SK-N-DZ (cell line): Measurements from ENCODE around the gene ROCK2.
"Not testable (repeated sequence)": the region's sequence is repeated elsewhere in the genome, so short reads cannot be mapped to it uniquely, and the experiment has no call there.

Experiments
- DNase-seq: peaks from one replicate; pipeline ENCODE4 v3.0.0-alpha.2; 2015; ENCODE audit warnings: low spot score

Gene ROCK2

DNA sequence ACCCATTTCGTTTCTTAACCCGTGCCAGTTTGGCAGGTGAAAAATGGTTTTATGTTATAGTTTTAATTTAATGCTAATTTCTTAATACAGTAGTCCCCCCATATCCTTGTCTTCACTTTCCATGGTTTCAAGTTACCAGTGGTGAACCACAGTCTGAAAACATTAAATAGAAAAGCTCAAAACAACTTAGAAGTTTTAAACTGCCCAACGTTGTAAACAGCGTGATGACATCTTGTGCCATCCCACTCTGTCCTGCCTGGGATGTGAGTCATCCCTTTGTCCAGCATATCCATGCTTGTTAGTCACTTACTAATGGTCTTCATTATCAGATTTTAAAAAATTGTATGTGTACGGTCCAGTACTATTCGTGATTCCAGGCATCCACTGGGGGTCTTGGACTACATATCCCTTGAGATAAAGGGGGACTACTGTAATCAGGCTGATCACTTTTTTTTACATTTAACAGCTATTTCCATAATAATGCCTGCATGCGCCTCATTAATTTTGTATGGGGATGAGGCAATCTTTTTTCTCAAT lies 157.3 kb downstream of the ROCK2 start:
- DNase-seq: no peak

DNA sequence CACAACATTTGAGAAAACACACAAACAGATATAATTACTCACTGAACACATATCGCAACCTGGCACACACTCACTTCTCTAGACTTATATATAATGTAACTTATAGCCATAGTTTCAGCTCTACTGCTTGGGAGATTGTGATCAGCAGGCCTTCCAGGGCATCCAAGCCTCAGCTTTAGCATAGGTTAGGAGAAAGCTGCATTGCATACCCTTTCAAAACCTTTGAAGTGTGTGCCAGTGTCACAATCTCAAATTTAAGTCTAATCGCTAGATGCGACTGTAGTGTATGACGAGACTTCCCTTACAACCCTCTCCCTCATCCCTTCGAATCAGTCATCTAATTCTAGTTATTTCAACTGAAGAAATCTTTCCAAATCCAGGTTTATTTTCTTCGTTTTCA lies 158.3 kb downstream of the ROCK2 start:
- DNase-seq: no peak

DNA sequence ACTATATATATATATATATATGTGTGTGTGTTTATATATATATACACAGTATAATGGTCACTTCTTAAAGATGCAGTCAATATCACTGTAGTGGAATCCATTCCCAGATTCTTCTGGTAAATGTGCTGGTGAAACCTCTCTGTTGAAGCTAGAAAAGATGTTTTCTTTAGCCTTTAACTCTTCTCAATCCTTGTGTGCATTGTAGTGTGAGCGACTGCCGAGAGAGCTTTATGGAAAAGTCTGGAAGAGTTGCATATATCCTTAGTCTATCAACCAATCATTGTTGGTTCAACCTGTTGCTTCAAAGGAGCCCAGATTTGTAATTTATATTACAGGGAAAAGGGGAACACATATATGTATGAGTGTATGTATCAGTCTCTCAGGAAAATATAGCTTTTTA lies 161.5 kb downstream of the ROCK2 start:
- DNase-seq: no peak

DNA sequence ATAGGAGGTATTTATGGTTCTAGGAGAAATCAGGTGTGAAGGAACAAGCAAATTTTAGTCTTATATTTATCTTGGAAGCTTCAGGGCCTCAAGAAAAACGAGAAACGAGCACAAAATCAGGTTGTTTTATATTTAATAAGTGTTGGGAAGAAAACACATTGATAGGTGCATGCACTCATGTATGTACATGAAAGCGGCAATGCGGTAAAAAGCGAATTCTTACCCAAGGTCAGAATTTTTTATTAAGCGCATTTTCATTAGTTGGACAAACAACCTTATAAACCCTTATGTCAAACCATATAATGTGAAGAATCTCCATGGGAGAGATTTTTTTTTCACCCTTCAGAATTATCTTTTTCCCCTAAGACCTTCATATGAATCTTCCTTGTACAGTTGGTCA lies 163.8 kb downstream of the ROCK2 start:
- DNase-seq: no peak

DNA sequence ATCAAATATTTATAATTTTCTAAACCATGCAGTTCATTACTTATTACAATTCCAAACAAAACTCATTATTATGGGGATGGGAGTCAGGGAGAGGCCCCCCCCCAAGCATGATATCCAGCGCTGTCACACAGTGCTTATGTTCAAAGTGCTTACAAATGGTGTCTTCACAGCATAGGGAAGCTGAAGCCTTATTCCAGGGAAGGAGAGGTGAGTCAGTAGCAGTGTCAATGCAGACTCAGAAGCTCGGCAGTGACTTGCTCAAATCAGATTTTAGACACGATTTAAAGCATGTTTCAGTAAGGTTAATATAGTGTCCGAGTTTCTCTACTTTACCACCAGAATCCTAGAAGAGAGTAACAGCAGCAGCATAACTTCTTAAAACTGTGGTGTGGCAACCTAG lies 164.5 kb downstream of the ROCK2 start:
- no peak for DNase-seq

DNA sequence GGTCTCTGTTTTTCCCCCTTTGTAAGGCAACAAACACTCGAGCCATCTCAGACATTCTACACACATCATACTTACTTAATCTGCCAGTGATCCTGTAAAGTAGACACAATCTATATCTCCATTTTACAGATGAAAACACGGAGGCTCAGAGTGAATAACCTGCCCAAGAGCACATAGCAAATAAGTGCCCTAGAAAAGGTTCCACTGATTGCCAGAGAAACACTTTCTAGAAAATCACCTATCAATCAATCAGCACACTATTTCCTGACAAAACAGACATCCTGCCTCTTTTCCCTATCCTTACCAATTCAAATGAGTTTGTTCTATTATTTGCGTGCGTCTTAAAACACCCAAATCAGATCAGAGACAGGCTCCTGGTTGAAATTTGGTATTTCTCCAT lies 165.2 kb downstream of the ROCK2 start:
- DNase-seq: no peak

DNA sequence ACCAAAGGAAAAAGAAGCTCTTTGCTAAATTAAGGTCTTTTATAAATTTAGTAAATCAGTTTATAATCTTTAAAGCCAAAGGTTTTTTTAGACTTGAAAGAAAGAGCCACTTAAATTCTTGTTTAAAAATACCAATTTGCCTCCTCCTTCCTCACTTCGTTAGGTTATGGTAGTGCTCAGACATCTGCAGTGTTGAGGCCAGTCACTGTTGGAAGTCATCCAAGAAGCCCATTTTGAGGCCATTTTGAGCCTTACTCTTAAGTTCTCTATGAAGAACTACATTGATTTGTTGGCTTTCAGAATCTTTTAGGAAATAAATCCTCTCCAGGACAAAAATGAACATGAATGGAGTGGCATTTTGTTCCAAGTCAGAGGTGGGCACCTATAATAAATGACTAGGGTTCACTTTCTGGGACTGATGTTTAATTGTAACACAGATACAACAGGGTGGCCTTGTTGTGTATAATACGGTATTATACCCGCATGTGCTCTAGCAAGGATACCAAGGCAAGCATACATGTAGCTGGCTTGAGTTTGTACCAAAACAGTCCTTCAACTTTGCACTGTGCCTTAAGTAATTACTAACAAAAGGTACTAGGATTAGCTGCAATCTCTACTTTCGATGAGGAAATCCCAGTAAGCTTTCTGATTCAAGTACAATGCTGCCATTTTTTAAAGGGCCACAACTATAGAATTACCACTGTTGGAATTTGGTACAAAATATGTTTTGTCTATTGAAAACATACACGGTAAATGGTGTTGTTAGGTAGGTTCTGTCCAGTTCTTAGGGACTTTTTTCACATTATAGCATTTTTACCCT lies 166.4 kb downstream of the ROCK2 start:
- DNase-seq: no peak

DNA sequence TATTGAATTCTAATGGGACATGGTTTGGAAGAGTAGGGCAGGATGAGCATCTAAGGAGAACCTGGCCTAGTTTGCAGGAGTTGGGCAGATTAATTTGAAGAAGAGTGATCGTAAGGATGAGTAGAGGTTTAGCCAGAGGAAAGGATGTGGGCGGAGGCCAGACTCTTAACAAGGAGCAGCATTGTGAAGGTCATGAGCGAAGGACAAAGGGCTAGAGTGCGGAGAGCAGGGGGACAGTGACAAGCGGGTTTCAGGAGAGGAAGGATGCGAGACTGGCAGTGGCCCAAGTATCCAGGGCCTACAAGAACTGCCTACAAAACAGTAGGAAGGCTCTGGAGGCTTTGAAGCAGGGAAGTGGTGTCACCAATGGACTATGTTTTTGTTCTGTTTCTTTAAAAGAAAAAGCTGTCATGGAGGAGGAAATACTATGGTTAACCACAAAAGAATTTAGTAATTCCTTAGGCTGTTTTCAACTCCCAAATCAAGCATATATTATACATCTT lies 169.1 kb downstream of the ROCK2 start:
- DNase-seq: no peak

DNA sequence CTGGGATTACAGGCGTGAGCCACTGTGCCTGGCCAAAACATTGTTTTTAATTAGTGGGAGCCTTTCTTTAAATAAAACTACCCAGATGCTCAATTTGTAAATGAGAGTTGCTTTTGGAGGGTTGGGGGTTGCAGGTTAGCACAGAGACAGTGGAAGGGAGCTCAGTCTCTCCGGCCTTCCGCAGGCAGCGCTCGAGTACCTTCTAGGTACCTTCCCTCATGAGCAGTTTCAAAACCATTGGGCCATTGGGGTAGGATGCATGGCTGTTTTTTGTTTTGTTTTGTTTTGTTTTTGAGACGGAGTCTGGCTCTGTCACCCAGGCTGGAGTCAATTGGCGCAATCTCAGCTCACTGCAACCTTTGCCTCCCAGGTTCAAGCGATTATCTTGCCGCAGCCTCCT lies 170.2 kb downstream of the ROCK2 start:
- DNase-seq: no peak

DNA sequence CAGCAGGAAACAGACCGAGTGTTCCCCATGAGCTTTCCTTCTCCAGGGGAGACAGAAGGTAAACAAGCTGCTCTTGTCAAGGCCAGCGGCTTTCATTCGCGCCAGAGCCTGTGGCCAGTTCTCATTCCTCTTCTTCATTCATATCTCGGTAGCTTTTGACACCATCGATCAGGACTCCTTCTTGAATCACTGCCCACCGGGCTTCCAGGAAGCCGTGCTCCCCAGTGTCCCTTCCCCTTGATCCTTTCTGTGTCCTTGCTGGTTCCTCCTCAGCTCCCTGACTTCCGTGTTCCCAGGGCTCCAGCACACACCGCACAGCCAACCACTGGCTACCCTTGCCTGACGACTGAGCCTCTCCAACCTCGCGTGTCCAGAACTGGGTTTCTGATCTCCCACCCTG lies 175.1 kb downstream of the ROCK2 start:
- no peak for DNase-seq

DNA sequence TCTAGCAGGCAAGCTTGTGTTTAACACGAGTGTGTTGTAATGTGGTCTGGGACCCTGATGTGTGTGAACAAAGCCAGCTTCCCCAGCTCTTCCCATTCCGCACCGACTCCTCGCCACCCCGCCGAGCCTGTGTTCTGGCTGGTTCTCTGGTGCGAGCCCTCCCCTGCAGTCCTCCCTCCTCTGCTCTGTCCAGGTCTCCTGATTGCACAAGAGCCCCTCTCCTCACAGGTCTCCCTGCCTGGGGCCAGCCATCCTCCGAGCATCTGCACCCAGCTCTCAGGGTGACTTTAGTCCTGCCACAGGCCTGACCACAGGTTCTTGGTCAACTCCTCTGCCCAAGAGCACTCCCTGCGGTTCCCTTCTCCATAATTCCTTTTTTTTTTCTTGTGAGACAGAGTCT lies 175.9 kb downstream of the ROCK2 start:
- DNase-seq: no peak

DNA sequence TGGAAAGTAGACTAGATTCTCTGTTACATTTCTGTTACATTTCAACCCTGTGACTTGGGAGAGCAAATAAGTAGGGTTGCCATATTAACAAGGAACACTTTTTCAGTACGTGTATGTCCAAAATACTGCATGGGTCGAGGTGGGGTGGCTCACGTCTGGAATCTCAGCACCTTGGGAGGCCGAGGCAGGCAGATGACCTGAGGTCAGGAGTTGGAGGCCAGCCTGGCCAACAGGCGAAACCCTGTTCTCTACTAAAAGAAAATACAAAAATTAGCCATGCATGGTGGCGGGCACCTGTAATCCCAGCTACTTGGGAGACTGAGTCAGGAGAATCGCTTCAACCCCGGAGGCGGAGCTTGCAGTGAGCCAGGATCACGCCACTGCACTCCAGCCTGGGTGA lies 178.0 kb downstream of the ROCK2 start:
- DNase-seq: no peak

DNA sequence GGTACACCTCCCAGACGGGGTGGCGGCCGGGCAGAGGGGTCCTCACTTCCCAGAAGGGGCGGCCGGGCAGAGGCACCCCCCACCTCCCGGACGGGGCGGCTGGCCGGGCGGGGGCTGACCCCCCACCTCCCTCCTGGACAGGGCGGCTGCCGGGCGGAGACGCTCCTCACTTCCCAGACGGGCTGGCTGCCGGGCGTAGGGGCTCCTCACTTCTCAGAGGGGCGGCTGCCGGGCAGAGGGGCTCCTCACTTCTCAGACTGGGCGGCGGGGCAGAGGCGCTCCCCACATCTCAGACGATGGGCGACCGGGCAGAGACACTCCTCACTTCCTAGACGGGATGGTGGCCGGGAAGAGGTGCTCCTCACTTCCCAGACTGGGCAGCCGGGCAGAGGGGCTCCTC lies 179.4 kb downstream of the ROCK2 start:
- DNase-seq: not testable (repeated sequence)

DNA sequence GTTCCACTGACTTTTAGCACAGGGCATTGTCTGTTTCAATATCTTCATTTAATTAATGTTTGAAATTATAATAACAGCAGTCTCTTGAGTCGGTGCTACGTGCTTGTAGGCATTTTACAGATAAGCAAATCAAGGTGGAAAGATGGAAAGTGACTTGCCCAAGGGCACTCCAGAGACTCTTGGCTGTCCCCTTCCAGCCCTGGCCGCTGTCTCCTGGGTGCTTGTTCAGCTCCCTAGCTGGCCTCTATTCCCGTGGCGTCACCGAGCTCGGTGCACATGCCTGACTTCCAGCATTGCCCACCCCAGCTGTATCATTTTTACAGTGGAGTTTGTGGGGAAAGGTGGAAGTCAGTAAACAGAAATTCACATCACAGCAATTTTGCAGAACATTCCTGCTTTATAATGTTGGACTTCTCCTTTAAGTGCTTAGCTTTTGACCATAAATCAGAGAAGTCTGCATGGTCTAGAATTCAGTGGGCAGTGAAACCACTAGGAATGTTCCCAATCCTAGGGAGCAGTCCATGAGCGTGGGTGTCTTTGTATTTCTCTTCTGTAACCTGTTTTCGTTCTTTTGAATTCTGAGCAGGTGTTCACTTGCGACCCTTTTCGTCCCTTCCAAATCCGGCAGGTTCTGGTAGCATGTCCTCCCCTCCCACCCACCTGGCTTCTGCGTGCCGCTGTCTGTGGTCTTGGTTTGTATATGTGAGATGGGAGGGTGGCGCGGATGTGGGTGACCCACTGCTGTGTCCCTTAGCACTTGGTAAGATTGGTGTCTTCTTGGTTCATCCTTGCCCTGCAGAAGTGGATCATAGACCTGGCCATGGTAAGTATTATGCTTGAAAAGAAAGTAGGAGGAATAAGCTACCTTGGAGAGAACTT lies 180.8 kb downstream of the ROCK2 start:
- DNase-seq: no peak

DNA sequence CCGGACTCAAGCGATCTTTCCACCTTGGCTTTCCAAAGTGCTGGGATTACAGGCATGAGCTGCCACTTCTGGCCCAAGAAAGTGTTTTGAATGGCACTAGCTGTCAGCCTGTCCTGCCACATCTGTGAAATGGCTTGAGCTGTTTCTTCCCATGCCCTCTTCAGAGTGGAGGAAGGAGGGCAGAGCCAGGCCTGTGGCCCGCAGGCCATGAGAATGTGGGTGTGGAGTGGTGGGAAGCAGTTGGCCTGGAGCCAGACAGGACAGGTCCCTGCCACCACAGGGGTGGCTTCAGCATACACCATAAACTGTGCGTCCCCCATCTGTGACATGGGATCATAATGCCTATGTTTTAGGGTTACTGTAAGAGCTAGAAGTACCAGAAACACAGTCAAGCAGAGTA lies 182.7 kb downstream of the ROCK2 start:
- DNase-seq: no peak

DNA sequence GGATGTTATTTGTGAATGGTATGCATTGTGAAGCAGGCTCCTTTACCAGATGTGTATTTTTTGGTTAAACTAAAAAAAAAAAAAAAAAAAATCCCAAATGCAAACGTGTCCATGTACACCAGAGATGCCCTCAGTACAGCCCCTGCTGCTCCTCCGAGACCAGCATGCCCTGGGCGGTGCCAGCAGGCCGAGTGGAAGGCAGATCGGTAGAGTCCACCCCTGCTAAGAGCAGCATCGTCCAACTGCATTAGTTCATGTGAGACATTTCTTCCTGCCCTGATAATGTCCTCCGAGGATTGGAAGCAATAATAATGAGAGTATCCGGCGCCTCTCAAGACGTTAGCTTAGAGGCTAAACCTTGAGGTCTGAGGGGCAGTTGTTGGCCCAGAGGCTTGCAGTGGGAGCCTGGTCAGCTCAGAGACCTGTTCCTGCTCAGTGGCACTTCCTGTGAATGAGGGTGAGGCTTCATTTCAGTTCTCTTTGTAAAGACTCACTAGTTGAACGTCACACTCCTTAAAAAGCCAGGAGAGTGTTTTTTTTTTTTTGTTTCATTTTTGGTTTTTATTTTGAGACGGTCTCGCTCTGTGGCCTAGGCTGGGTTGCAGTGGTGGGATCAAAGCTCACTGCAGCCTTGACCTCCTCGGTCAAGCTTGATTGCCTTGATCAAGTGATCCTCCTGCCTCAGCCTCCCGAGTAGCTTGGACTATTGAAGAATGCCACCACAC lies 183.5 kb downstream of the ROCK2 start:
- DNase-seq: no peak

DNA sequence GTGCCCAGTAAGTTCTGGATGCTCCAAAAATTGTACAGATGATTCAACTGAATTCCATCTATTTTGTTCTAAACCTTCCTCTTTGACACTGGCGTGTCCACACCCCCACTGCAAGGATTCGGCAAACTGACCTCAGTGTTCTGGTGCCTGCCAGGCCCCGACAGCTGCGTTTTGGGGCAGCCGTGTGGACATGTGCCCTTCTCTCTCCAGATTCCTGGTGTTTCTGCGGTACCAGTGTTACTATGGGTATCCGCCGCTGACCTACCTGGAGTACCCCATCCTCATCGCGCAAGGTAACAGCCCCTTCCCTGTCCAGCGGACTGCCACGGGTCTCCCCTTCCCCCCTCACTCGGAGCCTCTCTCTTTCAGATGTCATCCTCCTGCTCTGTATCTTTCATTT lies 184.2 kb downstream of the ROCK2 start:
- no peak for DNase-seq

DNA sequence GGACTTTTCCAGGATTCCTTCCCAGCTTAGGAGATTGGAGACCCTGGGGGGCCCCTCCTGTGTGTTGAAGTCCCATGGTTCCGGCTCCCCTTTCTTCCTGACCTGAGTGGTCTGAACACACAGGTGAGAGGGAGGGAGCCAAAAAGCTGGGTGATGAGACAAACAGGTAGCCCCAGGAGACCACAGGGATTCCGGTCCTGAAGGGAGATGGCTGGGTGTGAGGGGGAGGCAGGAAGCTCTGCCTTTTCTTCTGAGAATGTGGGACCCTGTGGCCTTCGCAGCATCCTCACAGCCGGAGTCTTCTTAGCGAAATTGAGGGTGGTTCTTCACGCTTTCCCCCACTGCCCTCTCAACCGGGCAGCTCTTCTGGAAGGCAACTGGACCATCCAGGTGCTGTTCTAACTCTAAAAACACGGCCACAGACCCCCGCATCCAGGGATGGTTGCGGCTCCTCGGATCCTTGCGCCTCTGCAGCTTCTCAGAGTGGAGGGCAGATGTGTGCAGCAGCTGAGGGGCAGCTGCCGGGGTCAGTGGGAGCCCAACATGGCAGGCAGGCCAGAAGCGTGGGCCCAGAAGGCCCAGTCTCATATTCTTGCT lies 184.8 kb downstream of the ROCK2 start:
- no peak for DNase-seq

DNA sequence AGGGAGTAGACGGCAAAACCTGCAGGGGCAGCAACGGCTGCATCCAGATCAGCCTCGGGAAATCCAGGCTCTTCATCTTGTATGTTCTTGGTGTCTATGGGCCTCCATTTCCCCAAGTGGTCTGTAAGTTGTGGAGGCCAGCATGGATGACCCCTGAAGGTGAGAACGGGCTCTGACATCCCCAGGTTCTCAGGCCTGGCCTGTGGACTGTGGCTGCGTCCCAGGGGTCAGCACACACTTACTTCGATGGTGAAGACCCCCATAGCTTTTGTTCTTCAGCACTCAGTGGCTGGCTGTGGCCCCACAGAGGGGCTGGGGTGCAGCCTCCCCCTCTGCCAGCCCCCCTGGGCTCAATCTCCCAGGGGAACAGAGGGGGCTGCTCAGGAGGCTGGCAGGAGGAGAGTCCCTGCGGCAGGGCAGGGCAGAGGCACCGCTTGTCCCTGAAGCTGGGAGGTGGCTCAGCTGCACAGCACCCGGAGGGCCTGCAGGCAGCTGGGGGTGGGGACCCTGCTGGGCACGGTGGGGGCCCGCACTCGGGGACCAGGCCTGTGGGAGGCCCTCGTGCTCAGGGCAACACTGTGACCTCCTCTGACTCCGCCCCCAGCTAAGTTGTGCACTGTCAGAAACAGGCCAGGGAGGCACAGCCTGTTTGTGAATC lies 185.4 kb downstream of the ROCK2 start:
- DNase-seq: peak; percentile 50

DNA sequence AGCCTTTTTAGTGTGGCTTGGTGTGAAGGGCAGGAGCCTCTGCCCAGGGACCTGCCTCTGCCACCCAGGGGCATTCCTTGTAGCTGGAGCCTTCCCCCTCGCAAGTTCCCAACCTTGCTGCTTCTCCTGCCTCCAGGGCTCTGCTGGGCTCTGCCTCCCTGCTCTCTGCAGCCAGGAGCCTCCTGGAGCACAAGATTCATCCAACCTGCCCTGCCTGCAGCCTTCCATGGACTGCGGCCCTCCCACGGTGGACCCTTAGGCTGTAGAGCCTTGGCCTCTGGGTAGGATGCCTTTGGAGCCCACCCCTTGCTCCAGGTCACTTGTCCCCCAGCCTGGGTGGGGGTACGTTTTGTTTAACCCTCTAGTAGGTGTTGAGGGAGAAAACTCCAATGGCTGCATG lies 186.7 kb downstream of the ROCK2 start:
- DNase-seq: no peak

DNA sequence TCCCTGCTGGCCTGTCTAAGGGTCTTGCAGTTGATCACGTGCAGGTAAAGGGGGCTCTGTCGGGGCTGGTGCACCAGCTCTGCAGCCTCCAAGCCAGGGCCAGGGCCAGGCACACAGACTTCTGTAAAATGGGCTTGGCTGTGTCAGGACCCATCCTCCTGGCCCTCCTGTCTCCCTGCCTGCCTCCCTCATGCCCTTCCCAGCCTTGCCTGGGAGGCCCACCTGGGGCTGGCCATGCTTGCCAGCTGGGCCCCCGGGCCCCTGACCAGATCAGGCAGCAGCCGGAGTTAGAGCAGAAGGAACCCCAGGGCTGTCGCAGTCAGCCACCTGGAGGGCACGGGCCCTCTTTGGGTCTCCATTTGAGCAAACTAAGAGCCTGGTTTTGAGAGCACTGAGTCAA lies 187.1 kb downstream of the ROCK2 start:
- no peak for DNase-seq
